ENCODE data around the gene SPDYE4. TPM values are rescaled to one million over a fixed set of nuclear protein-coding genes. Genes with fewer than 3 reads are reported as not detected.

SPDYE4 gene
- total RNA-seq, 1 donor from 2014 or later, result not detected

- H3K9ac ChIP-seq (ENCODE audit: low read length), result no peak overlapping the region
- no peak overlapping the region for H3K4me3 ChIP-seq (ENCODE audit: insufficient read depth, low read depth, low read length)
- H3K9me3 Mint-ChIP-seq (ENCODE audit: unreplicated experiment), result peaks cover 9% of the 10 kb centered on the region
- no peaks in the 10 kb centered on the region for H3K36me3 ChIP-seq (ENCODE audit: insufficient read depth, low read length)
- H3K27me3 ChIP-seq (ENCODE audit: insufficient read depth, low read length), result peaks cover 5% of the 10 kb centered on the region
- H3K27ac Mint-ChIP-seq (ENCODE audit: unreplicated experiment), result no peak overlapping the region
- no peak overlapping the region for H3K4me2 ChIP-seq (ENCODE audit: low read length)
- TF ChIP-seq CTCF (IDR thresholded peaks at IDR 0.05; ENCODE audit: insufficient read depth, low read depth, low read length) (no peak), EZH2 (IDR thresholded peaks at IDR 0.05; ENCODE audit: insufficient read depth, low read length) (no peak)
- H3K9me3 ChIP-seq (ENCODE audit: insufficient read depth, low read depth, low read length), result no peaks in the 10 kb centered on the region
- H3K79me2 ChIP-seq (ENCODE audit: insufficient read depth, low read length), result no peaks in the 10 kb centered on the region
- H3K27me3 Mint-ChIP-seq (ENCODE audit: low read depth, unreplicated experiment), result peaks cover 31% of the 10 kb centered on the region
- FAIRE-seq (no peak), DNase-seq (ENCODE audit: low read depth) (no peak)
- no peaks in the 10 kb centered on the region for H3K4me1 ChIP-seq (ENCODE audit: insufficient read depth, low read length)
- no peaks in the 10 kb centered on the region for H3K4me1 Mint-ChIP-seq (ENCODE audit: low read depth, unreplicated experiment)
- peaks cover 1% of the 10 kb centered on the region for H3K36me3 Mint-ChIP-seq (ENCODE audit: low read depth, unreplicated experiment)
- no peaks in the 10 kb centered on the region for H4K20me1 ChIP-seq (ENCODE audit: insufficient read depth, low read length)
- no peak overlapping the region for H3K27ac ChIP-seq (ENCODE audit: low read depth, low read length)
- no peak overlapping the region for H2AFZ ChIP-seq (ENCODE audit: low read depth, low read length)
- no peak overlapping the region for H3K4me3 Mint-ChIP-seq (ENCODE audit: unreplicated experiment)
Observed at GRCh38 chr17:8754890-8755289, 3.5 kb downstream of the SPDYE4 start.

GRCh38 chr17:8753976-8754440 is 4.3 kb downstream of the SPDYE4 start:
- no peak for DNase-seq (ENCODE audit: low read depth)
- H4K20me1 ChIP-seq (ENCODE audit: insufficient read depth, low read length), result no peaks in the 10 kb centered on the region
- peaks cover 3% of the 10 kb centered on the region for H3K27me3 ChIP-seq (ENCODE audit: insufficient read depth, low read length)

More at GRCh38 chr17:8753976-8754440, 4.3 kb downstream of the SPDYE4 start:
- H3K9me3 ChIP-seq (ENCODE audit: insufficient read depth, low read depth, low read length), result no peaks in the 10 kb centered on the region
- Mint-ChIP-seq H3K4me1 (ENCODE audit: low read depth, unreplicated experiment) (no peaks in the 10 kb centered on the region), H3K36me3 (ENCODE audit: low read depth, unreplicated experiment) (no peaks in the 10 kb centered on the region), H3K27me3 (ENCODE audit: low read depth, unreplicated experiment) (peaks cover 29% of the 10 kb centered on the region), H3K9me3 (ENCODE audit: unreplicated experiment) (peaks cover 9% of the 10 kb centered on the region), H3K4me3 (ENCODE audit: unreplicated experiment) (no peak overlapping the region), H3K27ac (ENCODE audit: unreplicated experiment) (no peak overlapping the region)
- FAIRE-seq, result peak; percentile 71
- TF ChIP-seq CTCF (IDR thresholded peaks at IDR 0.05; ENCODE audit: insufficient read depth, low read depth, low read length) (peak; percentile 53), EZH2 (IDR thresholded peaks at IDR 0.05; ENCODE audit: insufficient read depth, low read length) (no peak)
- no peak overlapping the region for H3K9ac ChIP-seq (ENCODE audit: low read length)
- no peak overlapping the region for H3K4me2 ChIP-seq (ENCODE audit: low read length)
- H3K27ac ChIP-seq (ENCODE audit: low read depth, low read length), result no peak overlapping the region
- no peak overlapping the region for H2AFZ ChIP-seq (ENCODE audit: low read depth, low read length)
- H3K4me1 ChIP-seq (ENCODE audit: insufficient read depth, low read length), result no peaks in the 10 kb centered on the region
- H3K36me3 ChIP-seq (ENCODE audit: insufficient read depth, low read length), result no peaks in the 10 kb centered on the region
- H3K79me2 ChIP-seq (ENCODE audit: insufficient read depth, low read length), result no peaks in the 10 kb centered on the region
- no peak overlapping the region for H3K4me3 ChIP-seq (ENCODE audit: insufficient read depth, low read depth, low read length)

Measured in astrocyte (in vitro differentiated cells and primary cell).